Prostate gland (tissue), 2 donors: Measurements from ENCODE around the gene STAC2.

ENCODE experiments used
- POLR2A ChIP-seq: fragments of 450-650 bp; IDR thresholded peaks from one replicate; pipeline ENCODE4 v1.6.1; 2016; ENCODE audit warnings: antibody characterized with exemption, mild to moderate bottlenecking
- TF ChIP-seq, protein P1 (sequence below), 4 experiments: fragments of 200-600 bp in 2 of 4; fragments of 450-650 bp in 2 of 4; sonication (generic) in 2 of 4; IDR thresholded peaks; 1 replicate in 3 of 4; 2 replicates in 1 of 4; pipeline ENCODE4 v1.5.1; 2016 to 2019; ENCODE audit warnings: antibody characterized with exemption in 4 of 4, mild to moderate bottlenecking in 2 of 4, moderate library complexity in 2 of 4

DNA sequence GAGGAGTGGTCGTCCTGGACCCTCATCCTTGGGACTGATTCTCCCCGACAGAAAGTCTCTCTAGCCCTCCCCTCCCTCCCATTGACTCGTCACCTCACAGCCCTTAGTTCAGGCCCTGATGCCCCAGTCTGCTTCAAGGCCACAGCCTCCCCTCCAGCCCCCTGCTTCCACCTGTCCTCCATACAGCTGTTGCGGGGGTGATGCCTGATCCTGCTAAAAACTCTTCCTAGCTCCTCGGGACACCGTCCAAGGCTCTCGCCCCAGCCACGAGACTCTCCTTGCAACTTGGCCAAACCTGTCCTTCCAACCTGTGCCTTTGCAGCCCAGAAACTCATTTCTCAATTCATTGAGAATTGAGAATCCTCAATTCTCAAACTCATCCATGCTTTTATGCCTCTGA lies 6.8 kb downstream of the STAC2 start:
- TF ChIP-seq, protein P1, sequence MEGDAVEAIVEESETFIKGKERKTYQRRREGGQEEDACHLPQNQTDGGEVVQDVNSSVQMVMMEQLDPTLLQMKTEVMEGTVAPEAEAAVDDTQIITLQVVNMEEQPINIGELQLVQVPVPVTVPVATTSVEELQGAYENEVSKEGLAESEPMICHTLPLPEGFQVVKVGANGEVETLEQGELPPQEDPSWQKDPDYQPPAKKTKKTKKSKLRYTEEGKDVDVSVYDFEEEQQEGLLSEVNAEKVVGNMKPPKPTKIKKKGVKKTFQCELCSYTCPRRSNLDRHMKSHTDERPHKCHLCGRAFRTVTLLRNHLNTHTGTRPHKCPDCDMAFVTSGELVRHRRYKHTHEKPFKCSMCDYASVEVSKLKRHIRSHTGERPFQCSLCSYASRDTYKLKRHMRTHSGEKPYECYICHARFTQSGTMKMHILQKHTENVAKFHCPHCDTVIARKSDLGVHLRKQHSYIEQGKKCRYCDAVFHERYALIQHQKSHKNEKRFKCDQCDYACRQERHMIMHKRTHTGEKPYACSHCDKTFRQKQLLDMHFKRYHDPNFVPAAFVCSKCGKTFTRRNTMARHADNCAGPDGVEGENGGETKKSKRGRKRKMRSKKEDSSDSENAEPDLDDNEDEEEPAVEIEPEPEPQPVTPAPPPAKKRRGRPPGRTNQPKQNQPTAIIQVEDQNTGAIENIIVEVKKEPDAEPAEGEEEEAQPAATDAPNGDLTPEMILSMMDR (IDR thresholded peaks at IDR 0.05) = no peak
- TF ChIP-seq POLR2A = no peak
